Neutrophil (primary cell): ENCODE results near the gene TMEM101.
"Not testable (repeated sequence)": the region's sequence is repeated elsewhere in the genome, so short reads cannot be mapped to it uniquely, and the experiment has no call there.

ENCODE experiments used
- H3K27ac ChIP-seq: fragments of 200-600 bp; sonication (generic); 2 replicates; pipeline ENCODE4 v1.5.1; 2016; ENCODE audit warnings: mild to moderate bottlenecking, moderate library complexity
- H3K27me3 ChIP-seq: fragments of 200-600 bp; sonication (generic); 2 replicates; pipeline ENCODE4 v1.6.0; 2016; ENCODE audit warnings: mild to moderate bottlenecking
- H3K36me3 ChIP-seq: fragments of 200-600 bp; sonication (generic); 2 replicates; pipeline ENCODE4 v1.5.1; 2017
- H3K4me1 ChIP-seq, 2 experiments: fragments of 200-600 bp in 1 of 2; sonication (generic) in 1 of 2; 1 replicate in 1 of 2; 2 replicates in 1 of 2; pipeline versions ENCODE4 v1.5.1 to v1.6.1; 2013 to 2016; ENCODE audit warnings: low read depth in 1 of 2, low read length in 1 of 2, mild to moderate bottlenecking in 1 of 2, moderate library complexity in 1 of 2; ENCODE audit not compliant: control insufficient read depth in 1 of 2, insufficient read depth in 1 of 2
- H3K4me3 ChIP-seq, 2 experiments: fragments of 200-600 bp in 1 of 2; sonication (generic) in 1 of 2; 1 replicate in 1 of 2; 2 replicates in 1 of 2; pipeline ENCODE4 v1.5.1; 2013 to 2016; ENCODE audit warnings: low read depth in 1 of 2, low read length in 1 of 2, mild to moderate bottlenecking in 1 of 2, moderate library complexity in 1 of 2
- H3K9me3 ChIP-seq: fragments of 200-600 bp; sonication (generic); 2 replicates; pipeline ENCODE4 v1.5.1; 2016
- TF ChIP-seq, protein P1 (sequence below): fragments of 200-600 bp; sonication (generic); IDR thresholded peaks from 2 replicates; pipeline ENCODE4 v1.5.1; 2016; ENCODE audit warnings: antibody characterized with exemption

Gene TMEM101

DNA sequence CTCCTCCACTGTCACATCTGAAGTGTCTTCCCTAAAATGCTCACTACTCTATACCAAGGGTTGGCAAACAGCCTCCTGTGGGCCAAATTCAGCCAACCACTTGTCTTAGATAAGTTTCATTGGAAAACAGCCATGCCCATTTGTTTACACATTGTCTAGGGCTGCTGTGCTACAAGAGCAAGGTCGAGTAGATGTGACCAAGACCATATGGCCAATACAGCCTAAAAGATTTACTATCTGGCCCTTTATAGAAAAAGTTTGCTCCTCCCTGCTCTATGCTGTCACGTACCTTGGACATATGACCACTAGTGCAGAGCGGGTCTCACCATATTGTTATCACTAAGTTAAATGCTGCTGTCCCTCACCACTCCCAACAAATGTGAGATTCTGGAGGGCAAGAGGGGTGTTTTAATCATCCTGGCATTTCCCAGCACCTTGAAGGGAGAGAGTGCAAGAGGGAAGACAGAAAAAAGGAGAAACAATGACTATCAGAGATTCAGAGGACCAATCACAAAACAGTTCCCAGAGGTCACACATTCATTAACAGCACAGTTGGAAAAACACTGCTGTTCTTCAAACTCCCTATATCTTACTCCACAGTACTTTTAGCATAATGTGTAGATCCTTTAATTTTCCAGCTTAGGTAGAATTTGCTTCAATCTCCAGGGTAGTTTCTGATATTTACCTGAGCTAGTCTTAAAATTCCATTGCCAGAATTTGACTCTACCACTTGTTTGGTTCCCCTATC, 38.5 kb upstream of the TMEM101 start:
- Histone ChIP-seq H3K9me3 (no peaks in the 10 kb centered on the region), H3K4me1 (no peaks in the 10 kb centered on the region), H3K36me3 (peaks cover 52% of the 10 kb centered on the region), H3K4me3 (no peak overlapping the region), H3K27ac (no peak overlapping the region), H3K27me3 (no peaks in the 10 kb centered on the region)
- TF ChIP-seq, protein P1, sequence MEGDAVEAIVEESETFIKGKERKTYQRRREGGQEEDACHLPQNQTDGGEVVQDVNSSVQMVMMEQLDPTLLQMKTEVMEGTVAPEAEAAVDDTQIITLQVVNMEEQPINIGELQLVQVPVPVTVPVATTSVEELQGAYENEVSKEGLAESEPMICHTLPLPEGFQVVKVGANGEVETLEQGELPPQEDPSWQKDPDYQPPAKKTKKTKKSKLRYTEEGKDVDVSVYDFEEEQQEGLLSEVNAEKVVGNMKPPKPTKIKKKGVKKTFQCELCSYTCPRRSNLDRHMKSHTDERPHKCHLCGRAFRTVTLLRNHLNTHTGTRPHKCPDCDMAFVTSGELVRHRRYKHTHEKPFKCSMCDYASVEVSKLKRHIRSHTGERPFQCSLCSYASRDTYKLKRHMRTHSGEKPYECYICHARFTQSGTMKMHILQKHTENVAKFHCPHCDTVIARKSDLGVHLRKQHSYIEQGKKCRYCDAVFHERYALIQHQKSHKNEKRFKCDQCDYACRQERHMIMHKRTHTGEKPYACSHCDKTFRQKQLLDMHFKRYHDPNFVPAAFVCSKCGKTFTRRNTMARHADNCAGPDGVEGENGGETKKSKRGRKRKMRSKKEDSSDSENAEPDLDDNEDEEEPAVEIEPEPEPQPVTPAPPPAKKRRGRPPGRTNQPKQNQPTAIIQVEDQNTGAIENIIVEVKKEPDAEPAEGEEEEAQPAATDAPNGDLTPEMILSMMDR, result no peak

DNA sequence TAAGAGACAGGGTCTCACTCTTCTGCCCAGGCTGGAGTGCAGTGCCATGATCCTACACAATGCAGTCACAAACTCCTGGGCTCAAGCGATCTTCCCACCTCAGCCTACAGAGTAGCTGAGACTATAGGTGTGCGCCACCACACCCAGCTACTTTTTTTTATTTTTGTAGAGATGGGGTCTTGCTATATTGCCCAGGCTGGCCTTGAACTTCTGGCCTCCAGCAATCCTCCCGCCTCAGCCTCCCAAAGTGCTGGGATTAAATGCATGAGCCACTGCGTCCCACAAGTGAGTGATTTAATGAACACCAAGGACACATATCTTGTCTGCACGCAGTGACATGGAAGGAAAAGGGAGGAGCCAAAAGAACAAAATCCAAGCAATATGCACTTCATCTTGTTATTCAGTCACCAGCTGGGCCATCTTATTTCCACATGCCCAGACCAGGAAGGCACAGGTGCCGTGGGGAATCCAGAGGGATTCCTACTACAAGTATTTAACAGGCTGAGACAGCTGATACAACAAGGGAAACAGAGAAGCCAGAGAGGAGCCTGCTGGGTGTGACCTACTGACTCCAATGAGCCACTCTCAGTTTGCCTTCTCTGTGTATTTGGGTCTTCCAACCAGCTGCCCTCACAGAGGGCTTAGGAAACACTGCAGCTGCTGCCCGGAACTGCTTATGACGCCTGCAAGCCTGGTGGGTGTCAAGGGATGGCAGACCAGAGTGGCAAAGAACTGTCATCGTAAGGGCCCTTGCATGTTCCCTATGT, 34.7 kb upstream of the TMEM101 start:
- no peak overlapping the region for H3K27ac ChIP-seq
- peaks cover 57% of the 10 kb centered on the region for H3K36me3 ChIP-seq
- H3K9me3 ChIP-seq, result no peaks in the 10 kb centered on the region
- H3K4me1 ChIP-seq, result peaks cover 0 to 3% of the 10 kb centered on the region in 2 experiments
- TF ChIP-seq, protein P1, result no peak
- no peak overlapping the region for H3K4me3 ChIP-seq
- no peaks in the 10 kb centered on the region for H3K27me3 ChIP-seq

DNA sequence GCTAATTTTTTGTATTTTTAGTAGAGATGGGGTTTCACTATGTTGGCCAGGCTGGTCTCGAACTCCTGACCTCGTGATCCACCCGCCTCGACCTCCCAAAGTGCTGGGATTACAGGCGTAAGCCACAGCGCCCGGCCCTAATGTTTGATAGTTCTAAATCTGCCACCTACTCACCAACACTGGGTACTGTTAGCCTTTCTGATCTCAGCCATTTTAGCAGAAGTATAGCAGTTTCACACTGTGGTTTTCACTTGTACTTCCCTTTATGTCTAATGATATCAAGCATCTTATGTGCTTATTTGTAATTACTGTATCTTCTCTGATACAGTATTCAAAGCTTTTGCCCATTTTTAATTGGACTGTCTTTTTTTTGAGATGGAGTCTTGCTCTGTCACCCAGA, 32.1 kb upstream of the TMEM101 start:
- not testable (repeated sequence) for H3K9me3 ChIP-seq, H3K27me3 ChIP-seq, H3K27ac ChIP-seq, H3K4me3 ChIP-seq
- H3K36me3 ChIP-seq, result peaks cover 43% of the 10 kb centered on the region
- peaks cover 19 to 21% of the 10 kb centered on the region in 2 experiments for H3K4me1 ChIP-seq

DNA sequence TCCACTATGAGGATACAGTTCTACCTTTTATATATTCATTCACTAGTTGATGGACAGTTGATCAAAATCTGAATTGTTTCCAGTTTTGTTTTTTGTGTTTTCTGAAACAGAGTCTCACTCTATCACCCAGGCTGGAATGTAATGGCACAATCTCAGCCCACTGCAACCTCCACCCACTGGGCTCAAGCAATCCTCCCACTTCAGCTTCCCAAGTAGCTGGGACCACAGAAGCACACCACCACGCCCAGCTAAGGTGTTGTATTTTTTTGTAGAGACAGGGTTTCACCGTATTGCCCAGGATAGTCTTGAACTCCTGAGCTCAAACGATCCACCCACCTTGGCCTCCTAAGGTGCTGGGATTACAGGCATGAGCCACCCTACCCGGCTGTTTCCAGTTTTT, 30.7 kb upstream of the TMEM101 start:
- peaks cover 29% of the 10 kb centered on the region for H3K36me3 ChIP-seq
- no peaks in the 10 kb centered on the region for H3K27me3 ChIP-seq
- TF ChIP-seq, protein P1, result no peak
- H3K9me3 ChIP-seq, result no peaks in the 10 kb centered on the region
- H3K4me1 ChIP-seq, result peaks cover 21 to 25% of the 10 kb centered on the region in 2 experiments
- no peak overlapping the region for H3K4me3 ChIP-seq
- no peak overlapping the region for H3K27ac ChIP-seq

DNA sequence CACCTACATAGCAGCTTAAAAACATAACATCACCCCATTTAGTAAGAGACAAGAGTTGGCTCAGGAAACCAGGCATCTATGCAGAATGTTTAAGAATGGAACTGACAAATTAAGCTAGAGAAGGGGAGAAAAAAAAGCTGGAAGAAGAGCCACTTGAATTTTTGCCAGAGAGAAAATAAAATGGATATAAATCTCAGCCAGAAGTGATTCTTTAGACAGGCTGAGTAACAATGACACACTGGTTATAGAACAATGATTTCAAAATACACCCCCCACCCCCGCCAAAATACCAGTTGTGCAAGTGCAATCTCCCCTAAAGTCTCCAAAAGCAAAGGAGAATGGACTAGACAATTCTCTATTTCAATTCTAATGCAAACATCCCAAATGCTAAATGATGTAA, 29.3 kb upstream of the TMEM101 start:
- H3K4me3 ChIP-seq, result no peak overlapping the region
- peaks cover 15% of the 10 kb centered on the region for H3K36me3 ChIP-seq
- peaks cover 21 to 25% of the 10 kb centered on the region in 2 experiments for H3K4me1 ChIP-seq
- no peaks in the 10 kb centered on the region for H3K9me3 ChIP-seq
- TF ChIP-seq, protein P1, result no peak
- H3K27me3 ChIP-seq, result no peaks in the 10 kb centered on the region
- peak overlapping the region; percentile 66 for H3K27ac ChIP-seq

DNA sequence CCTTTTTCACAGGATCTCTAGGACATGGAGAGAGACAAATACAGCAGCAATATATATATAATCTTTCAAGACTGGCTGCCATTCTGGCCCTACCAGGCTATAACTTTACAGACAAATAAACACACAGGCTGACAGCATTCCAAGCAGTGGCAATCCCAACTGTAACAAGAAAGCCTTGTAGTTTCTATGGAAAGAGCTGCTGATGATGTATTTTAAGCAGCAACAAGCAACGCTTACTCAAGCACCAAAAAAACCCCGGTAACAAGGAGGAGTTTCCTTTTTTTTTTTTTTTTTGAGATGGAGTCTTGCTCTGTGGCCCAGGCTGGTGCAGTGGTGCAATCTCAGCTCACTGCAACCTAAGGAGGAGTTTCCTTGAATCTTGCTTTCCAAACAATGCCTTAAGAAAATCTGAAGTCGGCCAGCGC, 28.5 kb upstream of the TMEM101 start:
- peak overlapping the region in 1 of 2 experiments; percentile 6 for H3K4me3 ChIP-seq
- no peaks in the 10 kb centered on the region for H3K9me3 ChIP-seq
- H3K27me3 ChIP-seq, result no peaks in the 10 kb centered on the region
- peaks cover 21 to 25% of the 10 kb centered on the region in 2 experiments for H3K4me1 ChIP-seq
- TF ChIP-seq, protein P1, result no peak
- peaks cover 18% of the 10 kb centered on the region for H3K36me3 ChIP-seq
- peak overlapping the region; percentile 66 for H3K27ac ChIP-seq
